SJSA1 (cell line): ENCODE measurements around the gene ALPG. TPM values are rescaled to one million over a fixed set of nuclear protein-coding genes. Genes with fewer than 3 reads are reported as not detected.
"Not testable (repeated sequence)": the region's sequence is repeated elsewhere in the genome, so short reads cannot be mapped to it uniquely, and the experiment has no call there.

Source experiments
- DNase-seq, 2 experiments: peaks; one replicate each; pipeline ENCODE4 v3.0.0-alpha.2; 2015 to 2020; ENCODE audit warnings: low spot score in 2 of 2, low read depth in 1 of 2
- H3K27ac ChIP-seq: fragments of 250-450 bp; sonication (Bioruptor Pico); 2 replicates; pipeline ENCODE4 v1.5.1; 2020; ENCODE audit warnings: mild to moderate bottlenecking, moderate library complexity
- H3K27me3 ChIP-seq: fragments of 250-450 bp; sonication (Bioruptor Pico); replicated peaks from 2 replicates; pipeline ENCODE4 v1.5.1; 2020; ENCODE audit warnings: mild to moderate bottlenecking, moderate library complexity
- H3K36me3 ChIP-seq: fragments of 250-450 bp; sonication (Bioruptor Pico); 2 replicates; pipeline ENCODE4 v1.5.1; 2020; ENCODE audit warnings: mild to moderate bottlenecking
- H3K4me1 ChIP-seq: fragments of 250-450 bp; sonication (Bioruptor Pico); replicated peaks from 2 replicates; pipeline ENCODE4 v1.6.1; 2021; ENCODE audit warnings: mild to moderate bottlenecking
- H3K4me3 ChIP-seq: fragments of 250-450 bp; sonication (Bioruptor Pico); 2 replicates; pipeline ENCODE4 v1.5.1; 2020; ENCODE audit warnings: mild to moderate bottlenecking
- H3K9me3 ChIP-seq: fragments of 250-450 bp; sonication (Bioruptor Pico); replicated peaks from 2 replicates; pipeline ENCODE4 v1.5.1; 2020; ENCODE audit warnings: mild to moderate bottlenecking
- total RNA-seq: library from RNA; depleted of rRNA; stranded (reverse); fragments of >200 nt; shearing (Covaris generic); gene quantifications from 2 replicates; pipeline ENCODE4 v1.2.3, GENCODE V29; 2014; rRNA removed

Gene ALPG
- total RNA-seq = 0.03 TPM in 1 of 2 replicates, not detected in the other

GRCh38 chr2:232406556-232407310 is at the start of gene ALPG:
Gene ALPG (plus strand): TSS chr2:232406844. CDS start chr2:232406895, 51 bp downstream.
- Histone ChIP-seq H3K9me3 (no peaks in the 10 kb centered on the region), H3K36me3 (no peaks in the 10 kb centered on the region), H3K27me3 (peaks cover 4% of the 10 kb centered on the region; the same call in 1 of the 2 replicates), H3K4me3 (no peak within 1 kb of the TSS), H3K4me1 (no peaks in the 10 kb centered on the region), H3K27ac (no peak within 1 kb of the TSS)
- DNase-seq = no peak

DNA sequence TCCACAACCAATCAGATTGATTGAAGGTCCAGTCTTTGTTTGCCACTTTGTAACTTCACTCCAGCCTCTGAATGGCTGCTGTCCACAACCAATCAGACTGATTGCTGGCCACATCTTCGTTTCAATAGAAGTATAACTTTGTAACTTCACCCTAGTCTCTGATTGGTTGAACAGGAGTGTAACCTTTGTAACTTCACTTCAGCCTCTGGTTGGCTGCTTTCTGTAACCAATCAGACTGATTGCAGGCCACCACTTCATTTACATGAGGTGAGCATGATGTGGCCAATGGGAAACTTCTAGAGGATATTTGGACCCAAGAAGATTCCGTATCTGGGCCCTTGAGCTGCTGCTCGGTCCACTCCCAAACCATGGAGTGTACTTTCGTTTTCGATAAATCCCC is 45.0 kb upstream of the ALPG start:
- Histone ChIP-seq H3K36me3 (no peaks in the 10 kb centered on the region), H3K9me3 (no peaks in the 10 kb centered on the region), H3K27me3 (no peaks in the 10 kb centered on the region), H3K4me1 (peaks cover 10% of the 10 kb centered on the region), H3K4me3 (no peak overlapping the region), H3K27ac (no peak overlapping the region)
- no peak for DNase-seq

GRCh38 chr2:232362174-232362900 is 44.3 kb upstream of the ALPG start:
- DNase-seq = no peak
- no peaks in the 10 kb centered on the region for H3K36me3 ChIP-seq
- peaks cover 10% of the 10 kb centered on the region for H3K4me1 ChIP-seq
- H3K27me3 ChIP-seq = no peaks in the 10 kb centered on the region
- H3K27ac ChIP-seq = no peak overlapping the region
- no peaks in the 10 kb centered on the region for H3K9me3 ChIP-seq
- H3K4me3 ChIP-seq = no peak overlapping the region

DNA sequence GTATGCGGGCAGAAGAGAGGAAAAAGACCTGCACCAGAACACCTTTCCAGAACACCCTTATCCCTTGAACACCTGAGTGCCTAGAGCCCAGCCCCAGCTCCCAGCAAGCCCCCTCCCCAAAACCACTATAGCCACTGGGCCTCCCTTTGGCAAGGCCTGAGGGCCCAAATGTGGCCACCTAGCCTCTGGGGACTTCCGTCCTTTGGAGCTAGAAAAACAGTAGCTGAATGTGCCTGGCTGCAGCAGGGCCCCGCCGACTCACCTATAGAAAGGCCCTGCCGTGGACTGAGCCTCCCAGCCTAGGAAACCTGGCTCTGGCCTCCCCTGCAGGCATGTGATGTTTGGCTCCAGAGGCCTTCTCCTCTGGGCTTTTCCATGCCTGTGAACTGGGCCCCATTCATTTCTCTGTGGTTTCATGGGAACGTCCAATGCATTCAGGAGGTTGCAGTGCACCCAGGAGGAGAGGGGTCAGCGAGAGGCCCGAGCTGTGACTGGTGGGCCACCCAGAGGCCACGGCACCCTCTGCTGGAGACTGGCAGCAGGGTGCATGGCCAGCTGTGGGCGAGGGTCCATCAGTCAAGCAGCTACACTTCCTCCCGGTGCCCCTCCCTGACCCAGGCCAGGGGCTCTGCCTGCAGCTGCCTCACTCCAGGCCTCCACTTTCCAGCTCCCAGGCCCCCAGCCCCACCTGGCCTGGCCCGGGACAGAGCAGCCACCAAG is 43.4 kb upstream of the ALPG start:
- H3K27me3 ChIP-seq, DNase-seq, H3K36me3 ChIP-seq, H3K4me3 ChIP-seq, H3K9me3 ChIP-seq, H3K27ac ChIP-seq, H3K4me1 ChIP-seq: not testable (repeated sequence)

GRCh38 chr2:232363784-232364615 is 42.6 kb upstream of the ALPG start:
- Histone ChIP-seq H3K4me3 (no peak overlapping the region), H3K4me1 (peaks cover 10% of the 10 kb centered on the region), H3K36me3 (no peaks in the 10 kb centered on the region), H3K27ac (no peak overlapping the region), H3K27me3 (no peaks in the 10 kb centered on the region), H3K9me3 (no peaks in the 10 kb centered on the region)
- no peak for DNase-seq

GRCh38 chr2:232364806-232365594 is 41.6 kb upstream of the ALPG start:
- not testable (repeated sequence) for H3K4me1 ChIP-seq, H3K27me3 ChIP-seq, H3K36me3 ChIP-seq, H3K9me3 ChIP-seq, DNase-seq, H3K27ac ChIP-seq, H3K4me3 ChIP-seq

- H3K4me3 ChIP-seq = no peak overlapping the region
- no peaks in the 10 kb centered on the region for H3K27me3 ChIP-seq
- no peak overlapping the region for H3K27ac ChIP-seq
- H3K4me1 ChIP-seq = peaks cover 10% of the 10 kb centered on the region
- H3K9me3 ChIP-seq = no peaks in the 10 kb centered on the region
- DNase-seq = no peak
- H3K36me3 ChIP-seq = no peaks in the 10 kb centered on the region
Observed at GRCh38 chr2:232365621-232366321, 40.9 kb upstream of the ALPG start.

DNA sequence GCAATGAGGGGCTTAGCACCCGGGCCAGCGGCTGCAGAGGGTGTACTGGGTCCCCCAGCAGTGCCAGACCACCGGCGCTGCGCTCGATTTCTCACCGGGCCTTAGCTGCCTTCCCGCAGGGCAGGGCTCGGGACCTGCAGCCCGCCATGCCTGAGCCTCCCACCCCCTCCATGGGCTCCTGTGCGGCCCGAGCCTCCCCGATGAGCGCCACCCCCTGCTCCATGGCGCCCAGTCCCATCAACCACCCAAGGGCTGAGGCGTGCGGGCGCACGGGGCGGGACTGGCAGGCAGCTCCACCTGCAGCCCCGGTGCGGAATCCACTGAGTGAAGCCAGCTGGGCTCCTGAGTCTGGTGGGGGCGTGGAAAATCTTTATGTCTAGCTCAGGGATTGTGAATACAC is 40.2 kb upstream of the ALPG start:
- H3K27me3 ChIP-seq, H3K9me3 ChIP-seq, H3K4me1 ChIP-seq, H3K27ac ChIP-seq, H3K36me3 ChIP-seq, DNase-seq, H3K4me3 ChIP-seq: not testable (repeated sequence)

GRCh38 chr2:232367016-232367415 is 39.6 kb upstream of the ALPG start:
- no peaks in the 10 kb centered on the region for H3K9me3 ChIP-seq
- H3K27me3 ChIP-seq = no peaks in the 10 kb centered on the region
- peaks cover 10% of the 10 kb centered on the region for H3K4me1 ChIP-seq
- H3K36me3 ChIP-seq = no peaks in the 10 kb centered on the region
- H3K4me3 ChIP-seq = no peak overlapping the region
- DNase-seq = no peak
- H3K27ac ChIP-seq = no peak overlapping the region

- no peaks in the 10 kb centered on the region for H3K27me3 ChIP-seq
- no peak overlapping the region for H3K27ac ChIP-seq
- no peaks in the 10 kb centered on the region for H3K9me3 ChIP-seq
- no peak overlapping the region for H3K4me3 ChIP-seq
- peaks cover 10% of the 10 kb centered on the region for H3K4me1 ChIP-seq
- DNase-seq = no peak
- H3K36me3 ChIP-seq = no peaks in the 10 kb centered on the region
Observed at GRCh38 chr2:232367591-232368233, 38.9 kb upstream of the ALPG start.

DNA sequence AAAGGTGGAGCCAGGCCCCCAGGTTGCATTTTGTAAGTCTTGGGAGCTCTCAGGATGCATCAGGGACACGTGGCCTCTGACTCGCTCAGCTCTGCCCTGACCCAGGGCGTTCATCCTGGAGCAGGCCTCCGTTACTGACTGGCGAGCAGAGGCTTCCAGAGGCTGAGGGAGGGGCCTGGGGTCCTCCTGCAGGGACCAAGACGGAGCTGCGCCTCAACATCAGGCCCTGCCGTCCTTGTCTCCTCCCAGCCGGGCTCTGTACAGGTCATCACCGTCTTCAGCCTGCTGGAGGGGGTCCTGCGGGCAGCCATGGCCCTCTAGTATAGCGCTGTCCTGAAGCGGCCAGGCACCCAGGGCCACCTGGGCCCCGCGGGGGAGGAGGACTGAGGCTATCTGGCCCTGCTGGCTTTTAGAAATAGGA is 38.3 kb upstream of the ALPG start:
- DNase-seq = no peak

More for the DNA sequence above, 38.3 kb upstream of the ALPG start:
- Histone ChIP-seq H3K27ac (no peak overlapping the region), H3K9me3 (no peaks in the 10 kb centered on the region), H3K36me3 (no peaks in the 10 kb centered on the region), H3K4me1 (peaks cover 10% of the 10 kb centered on the region), H3K27me3 (no peaks in the 10 kb centered on the region), H3K4me3 (no peak overlapping the region)
